OCI-LY3 (cell line): ENCODE measurements around the gene TCF3.

Source experiments
- EZH2phosphoT487 ChIP-seq: fragments of 200-600 bp; shearing (Covaris generic); IDR thresholded peaks from 2 replicates; pipeline ENCODE4 v1.6.1; 2018; ENCODE audit warnings: antibody characterized with exemption, mixed run types, low read depth
- TF ChIP-seq, protein P1 (sequence below): fragments of 200-600, 300-600 bp; sonication (generic); IDR thresholded peaks from 2 replicates; pipeline ENCODE4 v1.5.1; 2014; ENCODE audit warnings: antibody characterized with exemption, low read length, low read depth

DNA sequence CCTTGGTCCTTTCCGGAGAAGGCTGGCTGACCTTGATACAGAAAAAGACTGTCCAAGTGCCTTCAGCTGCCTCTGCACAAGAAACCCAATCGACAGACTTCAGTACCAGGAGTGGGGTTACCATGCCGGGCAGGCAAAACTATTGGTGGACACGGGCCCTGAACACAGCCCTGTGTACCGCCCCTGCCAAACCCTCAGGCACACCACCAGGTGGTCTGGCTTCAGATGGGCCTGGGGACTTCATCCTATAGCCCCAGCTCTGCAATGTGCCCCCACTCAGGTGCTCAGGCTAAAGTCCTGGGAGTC, 17.5 kb downstream of the TCF3 start:
- TF ChIP-seq, protein P1, sequence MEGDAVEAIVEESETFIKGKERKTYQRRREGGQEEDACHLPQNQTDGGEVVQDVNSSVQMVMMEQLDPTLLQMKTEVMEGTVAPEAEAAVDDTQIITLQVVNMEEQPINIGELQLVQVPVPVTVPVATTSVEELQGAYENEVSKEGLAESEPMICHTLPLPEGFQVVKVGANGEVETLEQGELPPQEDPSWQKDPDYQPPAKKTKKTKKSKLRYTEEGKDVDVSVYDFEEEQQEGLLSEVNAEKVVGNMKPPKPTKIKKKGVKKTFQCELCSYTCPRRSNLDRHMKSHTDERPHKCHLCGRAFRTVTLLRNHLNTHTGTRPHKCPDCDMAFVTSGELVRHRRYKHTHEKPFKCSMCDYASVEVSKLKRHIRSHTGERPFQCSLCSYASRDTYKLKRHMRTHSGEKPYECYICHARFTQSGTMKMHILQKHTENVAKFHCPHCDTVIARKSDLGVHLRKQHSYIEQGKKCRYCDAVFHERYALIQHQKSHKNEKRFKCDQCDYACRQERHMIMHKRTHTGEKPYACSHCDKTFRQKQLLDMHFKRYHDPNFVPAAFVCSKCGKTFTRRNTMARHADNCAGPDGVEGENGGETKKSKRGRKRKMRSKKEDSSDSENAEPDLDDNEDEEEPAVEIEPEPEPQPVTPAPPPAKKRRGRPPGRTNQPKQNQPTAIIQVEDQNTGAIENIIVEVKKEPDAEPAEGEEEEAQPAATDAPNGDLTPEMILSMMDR = no peak
- TF ChIP-seq EZH2phosphoT487 = no peak
